K562 (cell line): Measurements from ENCODE around the gene BCAS1. TPM values are rescaled to one million over a fixed set of nuclear protein-coding genes. Genes with fewer than 3 reads are reported as not detected.

Experiments used
- ATAC-seq: fragments of 200-7000 bp; cut with Tn5 transposase; 3 replicates; pipeline ENCODE4 v1.9.1; 2020; ENCODE audit warnings: moderate library complexity
- BruUV-seq: library from RNA; stranded (reverse); fragments of 400-500 nt; replicated peaks from 2 replicates; lab custom pipeline; 2021; lab: Mats Ljungman, UMichigan
- CTCF ChIA-PET: fragments of 300-600 bp; formaldehyde crosslinking; extraction: SDS; loops from one replicate; lab custom pipeline; 2021; ENCODE audit warnings: low intra/inter-chr PET ratio; lab: Yijun Ruan, JAX
- POLR2A ChIA-PET: fragments of 300-600, 350-650 bp; sonication (Branson Sonifier 250); formaldehyde crosslinking; extraction: SDS; loops from one replicate; lab custom pipeline; 2021; ENCODE audit warnings: antibody characterized with exemption, inconsistent platforms; lab: Yijun Ruan, JAX
- DNase-seq, 4 experiments: peaks; one replicate each; pipeline versions ENCODE4 v3.0.0 to v3.0.0-alpha.2; 2011 to 2018; ENCODE audit warnings: low spot score in 3 of 4, mixed read lengths in 3 of 4; ENCODE audit errors: extremely low read depth in 1 of 4
- FAIRE-seq: peaks from 2 replicates; lab custom pipeline; 2011; peaks lifted over from hg19 to GRCh38; lab: Jason Lieb, UNC
- H2AFZ ChIP-seq: 2 replicates; pipeline ENCODE4 v1.6.0; 2011; ENCODE audit warnings: low read depth, low read length, control low read depth, inconsistent platforms
- H3K27ac ChIP-seq: fragments of 200-600 bp; 3 replicates; pipeline ENCODE4 v1.8.0; 2011; ENCODE audit warnings: low read depth, mild to moderate bottlenecking, control low read depth, inconsistent platforms, low read length, moderate library complexity, mixed read lengths; ENCODE audit errors: extremely low read depth
- H3K27me3 ChIP-seq, 2 experiments: fragments of 300-600 bp in 1 of 2; 2 replicates in 1 of 2; 3 replicates in 1 of 2; pipeline versions ENCODE4 v1.6.0 to v1.8.0; 2011; ENCODE audit warnings: inconsistent platforms in 2 of 2, low read length in 2 of 2, mild to moderate bottlenecking in 1 of 2, mixed read lengths in 1 of 2, moderate library complexity in 1 of 2; ENCODE audit not compliant: control insufficient read depth in 2 of 2, insufficient read depth in 2 of 2
- H3K36me3 ChIP-seq: fragments of 300-600 bp; 3 replicates; pipeline ENCODE4 v1.8.0; 2011; ENCODE audit warnings: mild to moderate bottlenecking, low read length, inconsistent platforms; ENCODE audit not compliant: control insufficient read depth, insufficient read depth
- H3K4me1 ChIP-seq, 2 experiments: fragments of 200-600 bp in 1 of 2; replicated peaks in 1 of 2; 2 replicates in 1 of 2; 3 replicates in 1 of 2; pipeline versions ENCODE4 v1.5.1 to v1.8.0; 2011; ENCODE audit warnings: inconsistent platforms in 2 of 2, low read length in 2 of 2, mild to moderate bottlenecking in 1 of 2, mixed read lengths in 1 of 2, moderate library complexity in 1 of 2; ENCODE audit not compliant: control insufficient read depth in 2 of 2, insufficient read depth in 2 of 2
- H3K4me2 ChIP-seq: 2 replicates; pipeline ENCODE4 v1.6.1; 2011; ENCODE audit warnings: low read length, control low read depth, inconsistent platforms, mixed read lengths; ENCODE audit not compliant: insufficient read depth
- H3K4me3 ChIP-seq: fragments of 200-600 bp; sonication (generic), shearing (Covaris generic); 2 replicates; pipeline ENCODE4 v1.5.1; 2016; ENCODE audit warnings: control low read depth, inconsistent platforms
- H3K79me2 ChIP-seq: fragments of 200-600 bp; 3 replicates; pipeline ENCODE4 v1.8.0; 2011; ENCODE audit warnings: low read length, inconsistent platforms; ENCODE audit not compliant: control insufficient read depth, insufficient read depth
- H3K9ac ChIP-seq, 2 experiments: 2 replicates each; pipeline versions ENCODE4 v1.6.0 to v1.6.1; 2011; ENCODE audit warnings: low read depth in 2 of 2, low read length in 2 of 2, control low read depth in 1 of 2, inconsistent platforms in 1 of 2, mild to moderate bottlenecking in 1 of 2, mixed read lengths in 1 of 2; ENCODE audit not compliant: insufficient read depth in 1 of 2
- H3K9me1 ChIP-seq: one replicate; pipeline ENCODE4 v1.6.0; 2011; ENCODE audit warnings: inconsistent platforms, mild to moderate bottlenecking, low read length, moderate library complexity; ENCODE audit not compliant: control insufficient read depth, insufficient read depth
- H3K9me3 ChIP-seq: replicated peaks from 2 replicates; pipeline ENCODE4 v1.5.1; 2011; ENCODE audit warnings: low read depth, low read length, inconsistent platforms; ENCODE audit not compliant: control insufficient read depth, insufficient read depth
- H4K20me1 ChIP-seq: replicated peaks from 2 replicates; pipeline ENCODE4 v1.6.1; 2011; ENCODE audit warnings: low read length, inconsistent platforms, mixed read lengths; ENCODE audit not compliant: control insufficient read depth, insufficient read depth
- ZBTB11 ChIP-seq, 3 experiments: fragments of 200-800 bp in 1 of 3; fragments of 250-450 bp in 1 of 3; fragments of 450-650 bp in 1 of 3; sonication (Bioruptor Pico) in 1 of 3; sonication (Bioruptor generic) in 1 of 3; formaldehyde crosslinking in 1 of 3; IDR thresholded peaks; 2 replicates each; pipeline versions ENCODE4 v1.6.1 to v1.8.0; 2016 to 2022; ENCODE audit warnings: mild to moderate bottlenecking in 2 of 3, missing genetic modification characterization in 2 of 3, missing compliant biosample characterization in 1 of 3, moderate library complexity in 1 of 3
- ZNF212 ChIP-seq: fragments of 450-650 bp; formaldehyde crosslinking; IDR thresholded peaks from 2 replicates; pipeline ENCODE4 v1.4.0; 2020; ENCODE audit warnings: mild to moderate bottlenecking
- WGBS: fragments of 100-300 bp; shearing (Covaris generic); methylation state at CpG from one replicate; pipeline ENCODE4 v1.1.6; 2016; ENCODE audit warnings: low coverage, mixed read lengths; ENCODE audit not compliant: insufficient coverage; ENCODE audit errors: missing lambda C conversion rate; 5-methylcytosine and 5-hydroxymethylcytosine counted together
- in situ Hi-C: fragments of 300-500 bp; cut with MboI; formaldehyde crosslinking; loops from 4 replicates; pipeline ENCODE4 v1.15.0; 2018; ENCODE audit warnings: inconsistent platforms, mixed read lengths
- intact Hi-C: fragments of 100-400 bp; cut with micrococcal nuclease; formaldehyde crosslinking; loops from 2 replicates; pipeline ENCODE4 v1.14.2; 2022
- polyA plus RNA-seq, 8 experiments: library from polyadenylated mRNA; depleted of rRNA in 4 of 8; stranded (reverse) in 5 of 8; unstranded in 3 of 8; fragments of >200 nt; fragmentation: Nextera tagmentation in 2 of 8; fragmentation: Illumina TruSeq in 1 of 8; extraction: Ambion mirVana in 2 of 8; extraction: Trizol in 1 of 8; gene quantifications; 2 replicates each; pipeline versions ENCODE4 v1.2.1 to v1.2.3, GENCODE V29; 2011 to 2014; ENCODE audit warnings: inconsistent platforms in 1 of 8, missing spikeins in 1 of 8
- total RNA-seq, 7 experiments: library from RNA; depleted of rRNA in 6 of 7; stranded (reverse); fragments of >200 nt in 6 of 7; fragmentation: Illumina TruSeq in 2 of 7; extraction: Trizol in 2 of 7; gene quantifications; 2 replicates each; pipeline versions ENCODE4 v1.2.1 to v1.2.3, GENCODE V29; 2011 to 2021; ENCODE audit warnings: low replicate concordance in 1 of 7

Gene BCAS1
- total and polyA plus RNA-seq, 9 of the 15 experiments (the other 6 are each of a cell fraction or from before 2014, with no cell fraction given), result 0.18 to 2.3 (median 0.93) TPM

DNA sequence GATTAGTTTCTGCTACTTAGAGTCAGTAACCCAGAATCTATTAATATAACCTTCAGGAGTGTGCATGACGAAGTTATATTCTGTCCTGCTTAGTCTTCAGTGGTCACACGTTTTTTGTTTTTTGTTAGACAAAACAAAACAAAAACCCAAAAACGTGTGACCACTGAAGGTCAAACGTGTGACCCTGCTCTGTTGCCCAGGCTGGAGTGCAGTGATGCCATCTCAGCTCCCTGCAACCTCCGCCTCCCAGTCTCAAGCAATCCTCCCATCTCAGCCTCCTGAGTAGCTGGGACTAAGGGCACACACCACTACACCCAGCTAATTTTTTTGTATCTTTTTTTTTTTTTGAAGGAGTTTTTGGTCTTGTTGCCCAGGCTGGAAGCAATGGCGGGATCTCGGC lies 142.4 kb downstream of the BCAS1 start:
- Histone ChIP-seq H3K9me3 (no peaks in the 10 kb centered on the region), H3K27ac (no peak overlapping the region), H3K9ac (no peak overlapping the region)

More for the DNA sequence above, 142.4 kb downstream of the BCAS1 start:
- Histone ChIP-seq H3K4me3 (no peak overlapping the region), H3K9me1 (no peaks in the 10 kb centered on the region), H3K4me1 (peaks cover 0 to under 1% of the 10 kb centered on the region in 2 experiments; a peak in 3 of 5 replicates), H2AFZ (no peak overlapping the region), H3K79me2 (no peaks in the 10 kb centered on the region), H3K4me2 (no peak overlapping the region), H3K27me3 (no peaks in the 10 kb centered on the region), H3K36me3 (no peaks in the 10 kb centered on the region), H4K20me1 (no peaks in the 10 kb centered on the region)
- 60% methylated on average over 7 of the region's 7 CpGs for WGBS
- ATAC-seq, result no peak
- peak in 1 of 3 experiments; percentile 87; a peak in 2 of 6 replicates for TF ChIP-seq ZBTB11 (CRISPR knock-in tag; IDR thresholded peaks at IDR 0.05)
- TF ChIP-seq ZNF212 (CRISPR knock-in tag), result no peak
- FAIRE-seq, result no peak
- no TSS peak for BruUV-seq
- in situ Hi-C loops (no loop called here), intact Hi-C loops (no loop called here)
- CTCF ChIA-PET, result no interaction called here
- POLR2A ChIA-PET, result interaction anchor here (1.3 kb wide), 1 partner anchor 10 kb away, joined by 4 read pairs; no protein-coding TSS in a partner anchor
- no peak for DNase-seq
